ENCODE measurements around the gene MAG.

DNA sequence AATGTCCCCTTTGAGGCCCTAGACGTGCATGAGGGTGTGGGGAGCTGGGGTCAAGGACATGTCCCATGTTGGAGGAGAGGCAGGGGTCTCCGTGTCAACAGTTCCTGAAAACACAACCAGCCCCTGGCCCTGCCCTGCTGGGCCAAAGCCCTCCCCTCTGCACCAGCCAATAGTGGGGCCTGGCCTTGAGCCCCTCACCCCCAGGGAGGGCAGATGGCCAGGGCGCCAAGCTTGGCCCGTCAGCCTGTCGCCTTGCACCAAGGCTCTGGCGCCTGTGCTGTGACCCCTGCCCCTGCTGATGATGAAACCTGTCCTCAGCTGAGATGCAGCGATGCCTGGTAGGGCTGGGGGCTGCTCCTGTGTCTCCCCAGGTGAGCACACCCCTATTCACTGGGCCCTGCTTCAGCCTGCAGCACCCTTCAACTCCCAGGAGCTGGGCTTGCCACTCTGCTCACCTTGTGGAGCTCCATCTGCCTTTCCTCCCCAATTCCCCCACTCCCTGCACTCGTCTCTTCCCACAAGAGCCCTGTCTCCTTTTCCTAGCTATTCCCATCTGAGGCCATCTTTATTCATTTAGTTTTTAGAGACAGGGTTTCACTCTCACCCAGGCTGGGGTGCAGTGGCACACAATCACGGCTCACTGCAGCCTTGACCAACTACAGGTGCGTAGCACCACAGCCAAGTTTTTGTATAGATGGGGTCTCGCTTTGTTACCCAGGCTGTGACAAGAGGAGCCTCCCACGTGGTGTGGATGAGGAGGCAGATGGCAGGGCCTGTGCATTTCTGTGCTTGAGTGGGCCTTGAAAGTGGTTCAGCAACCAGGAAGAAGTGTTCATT lies 11.8 kb upstream of the MAG start:
- TF ChIP-seq CTCF (conservative IDR thresholded peaks at IDR 0.05) (no peak), EZH2 (IDR thresholded peaks at IDR 0.05; ENCODE audit: low read depth) (no peak)

Measured in PC-9 (cell line).